Transverse colon (tissue), 4 donors: ENCODE data around the gene LIMS1. TPM values are rescaled to one million over a fixed set of nuclear protein-coding genes. Genes with fewer than 3 reads are reported as not detected.
A peak's percentile ranks its signal among the peaks of the same experiment; 100 is the strongest.
"Not testable (repeated sequence)": the region's sequence is repeated elsewhere in the genome, so short reads cannot be mapped to it uniquely, and the experiment has no call there.

Experiments
- DNase-seq: peaks from one replicate; pipeline ENCODE4 v3.0.0-alpha.2; 2019
- H3K27ac ChIP-seq, 4 donors: fragments of 200-600 bp; sonication (generic); 2 replicates each; pipeline ENCODE4 v1.5.1; 2016 to 2018; ENCODE audit warnings: inconsistent platforms in 4 of 4
- H3K27me3 ChIP-seq: fragments of 200-600 bp; sonication (generic); 2 replicates; pipeline ENCODE4 v1.5.1; 2017; ENCODE audit warnings: inconsistent platforms
- H3K36me3 ChIP-seq, 4 donors: fragments of 200-600 bp; sonication (generic); 2 replicates each; pipeline ENCODE4 v1.5.1; 2017 to 2019; ENCODE audit warnings: inconsistent platforms in 4 of 4
- H3K4me1 ChIP-seq, 4 donors: fragments of 200-600 bp; sonication (generic); 2 replicates each; pipeline ENCODE4 v1.5.1; 2017 to 2020; ENCODE audit warnings: inconsistent platforms in 4 of 4
- H3K4me3 ChIP-seq, 4 donors: fragments of 200-600 bp; sonication (generic); 1 replicate in 1 of 4; 2 replicates in 3 of 4; pipeline versions ENCODE4 v1.5.1 to v1.6.1; 2017 to 2019; ENCODE audit warnings: inconsistent platforms in 4 of 4
- H3K9me3 ChIP-seq, 2 donors: fragments of 200-600 bp; sonication (generic); 2 replicates each; pipeline ENCODE4 v1.5.1; 2017 to 2019; ENCODE audit warnings: inconsistent platforms in 2 of 2
- CTCF ChIP-seq, 5 experiments: fragments of 200-600 bp in 3 of 5; fragments of 450-650 bp in 2 of 5; sonication (generic) in 3 of 5; IDR thresholded peaks; 1 replicate in 2 of 5; 2 replicates in 3 of 5; pipeline ENCODE4 v1.5.1; 2016 to 2017; ENCODE audit warnings: antibody characterized with exemption in 5 of 5, inconsistent platforms in 3 of 5, mild to moderate bottlenecking in 2 of 5, moderate library complexity in 1 of 5
- EP300 ChIP-seq: sonication (generic); formaldehyde crosslinking; IDR thresholded peaks from one replicate; pipeline ENCODE4 v1.6.1; 2017; ENCODE audit warnings: antibody characterized with exemption, low read depth
- POLR2A ChIP-seq: fragments of 450-650 bp; IDR thresholded peaks from one replicate; pipeline ENCODE4 v1.6.1; 2016; ENCODE audit warnings: antibody characterized with exemption, mild to moderate bottlenecking, moderate library complexity
- POLR2AphosphoS5 ChIP-seq, 3 donors: sonication (generic); formaldehyde crosslinking; IDR thresholded peaks; one replicate each; pipeline ENCODE4 v1.6.1; 2016; ENCODE audit warnings: antibody characterized with exemption in 3 of 3
- WGBS, 2 donors: methylation state at CpG; one replicate each; pipeline ENCODE4 v1.1.5; 2018; ENCODE audit warnings: low coverage in 1 of 2; 5-methylcytosine and 5-hydroxymethylcytosine counted together
- in situ Hi-C, 4 donors: fragments of 200-750 bp; cut with MboI; loops; one replicate each; pipeline versions ENCODE4 v1.15.0 to v1.15.1; 2017; ENCODE audit warnings: low sequenced_read_pairs in 3 of 4, low pct_ligation_motif_present in 1 of 4, low pct_unique_long_range_greater_than_20kb in 1 of 4
- intact Hi-C: fragments of 100-400 bp; cut with DNase I; formaldehyde crosslinking; loops from one replicate; pipeline ENCODE4 v1.15.1; 2023; ENCODE audit warnings: low total_unique reads
- total RNA-seq, 4 donors: library from RNA; depleted of rRNA; stranded (reverse); fragments of >200 nt; gene quantifications; one replicate each; pipeline ENCODE4 v1.1.0, GENCODE V29; 2016

LIMS1 gene
- total RNA-seq, 4 donors from 2014 or later: 4.5 to 41.0 (median 24.1) TPM

- WGBS, 2 donors: 50 to 60% methylated on average over 3 to 7 of the region's 7 CpGs
- H3K4me3 ChIP-seq, H3K27me3 ChIP-seq, H3K9me3 ChIP-seq, H3K36me3 ChIP-seq, intact Hi-C loops, DNase-seq: not testable (repeated sequence)
- TF ChIP-seq CTCF (IDR thresholded peaks at IDR 0.05): peak in 3 of 5 experiments; percentile 12 to 14 (median 13)
- in situ Hi-C loops: loop anchor here in 3 of 4 donors (25.0 kb wide), 3 partner anchors 135 to 385 kb away; no protein-coding TSS in a partner anchor
- peaks cover 10 to 34% (median 22%) of the 10 kb centered on the region in 4 donors for H3K4me1 ChIP-seq
- peak overlapping the region in 1 of 4 donors; percentile 29 for H3K27ac ChIP-seq
Observed at GRCh38 chr2:108597105-108597744, 63.0 kb downstream of the LIMS1 start.

GRCh38 chr2:108601199-108601598 lies 66.9 kb downstream of the LIMS1 start:
- H3K27ac ChIP-seq: not testable (repeated sequence)

GRCh38 chr2:108602422-108602821 lies 68.2 kb downstream of the LIMS1 start:
- intact Hi-C loops: no loop called here
- no peak for TF ChIP-seq EP300
- TF ChIP-seq POLR2A: no peak
- TF ChIP-seq POLR2AphosphoS5 (IDR thresholded peaks at IDR 0.05): no peak
- no peak for TF ChIP-seq CTCF (IDR thresholded peaks at IDR 0.05)

More at GRCh38 chr2:108601199-108601598, 66.9 kb downstream of the LIMS1 start:
- H3K9me3 ChIP-seq, DNase-seq, H3K36me3 ChIP-seq, H3K4me3 ChIP-seq, H3K27me3 ChIP-seq, intact Hi-C loops: not testable (repeated sequence)
- H3K4me1 ChIP-seq: peaks cover 0 to 16% (median 0%) of the 10 kb centered on the region in 4 donors
- WGBS, 2 donors: 88 to 93% methylated on average over 10 of the region's 10 CpGs
- in situ Hi-C loops: loop anchor here in 1 of 4 donors (25.0 kb wide), 1 partner anchor 111 kb away; the partner anchor contains the start of gene RANBP2

GRCh38 chr2:108604196-108604595 lies 69.9 kb downstream of the LIMS1 start:
- no peaks in the 10 kb centered on the region for H3K27me3 ChIP-seq
- peaks cover 0 to 22% (median 2%) of the 10 kb centered on the region in 4 donors for H3K4me1 ChIP-seq
- no peaks in the 10 kb centered on the region for H3K36me3 ChIP-seq
- TF ChIP-seq POLR2A: no peak
- TF ChIP-seq POLR2AphosphoS5 (IDR thresholded peaks at IDR 0.05): no peak
- no peak for TF ChIP-seq CTCF (IDR thresholded peaks at IDR 0.05)
- no peak for TF ChIP-seq EP300
- DNase-seq: no peak
- in situ Hi-C loops: loop anchor here in 1 of 4 donors (25.0 kb wide), 1 partner anchor 108 kb away; the partner anchor contains the start of gene RANBP2
- H3K9me3 ChIP-seq: no peaks in the 10 kb centered on the region
- intact Hi-C loops: no loop called here
- 55 to 61% methylated on average over 4 of the region's 4 CpGs for WGBS, 2 donors
- H3K4me3 ChIP-seq: no peak overlapping the region
- H3K27ac ChIP-seq: no peak overlapping the region

More at GRCh38 chr2:108602422-108602821, 68.2 kb downstream of the LIMS1 start:
- peaks cover 0 to 13% (median 0%) of the 10 kb centered on the region in 4 donors for H3K4me1 ChIP-seq
- no peaks in the 10 kb centered on the region for H3K36me3 ChIP-seq
- no peak overlapping the region for H3K27ac ChIP-seq
- in situ Hi-C loops: loop anchor here in 1 of 4 donors (25.0 kb wide), 1 partner anchor 110 kb away; the partner anchor contains the start of gene RANBP2
- no peak for DNase-seq
- H3K9me3 ChIP-seq: no peaks in the 10 kb centered on the region
- no peaks in the 10 kb centered on the region for H3K27me3 ChIP-seq
- no peak overlapping the region for H3K4me3 ChIP-seq
